Small intestine (tissue), 7 donors: ENCODE data around the gene TTLL3. TPM values are rescaled to one million over a fixed set of nuclear protein-coding genes. Genes with fewer than 3 reads are reported as not detected.
A peak's percentile ranks its signal among the peaks of the same experiment; 100 is the strongest.

Experiments
- DNase-seq, 2 donors: peaks; one replicate each; pipeline versions ENCODE4 v3.0.0 to v3.0.0-alpha.2; 2013
- FAIRE-seq: peaks from 2 replicates; lab custom pipeline; 2012; peaks lifted over from hg19 to GRCh38; lab: Jason Lieb, UNC
- H3K27ac ChIP-seq, 3 donors: one replicate each; pipeline ENCODE4 v1.5.1; 2013; ENCODE audit warnings: low read length in 2 of 3, mild to moderate bottlenecking in 2 of 3, control low read depth in 1 of 3, inconsistent platforms in 1 of 3, low read depth in 1 of 3, moderate library complexity in 1 of 3
- H3K27me3 ChIP-seq, 3 donors: one replicate each; pipeline ENCODE4 v1.6.1; 2013; ENCODE audit warnings: low read length in 3 of 3, inconsistent platforms in 1 of 3; ENCODE audit not compliant: control insufficient read depth in 3 of 3, insufficient read depth in 3 of 3
- H3K36me3 ChIP-seq, 3 donors: one replicate each; pipeline ENCODE4 v1.6.1; 2013; ENCODE audit warnings: low read length in 3 of 3, inconsistent platforms in 1 of 3, low read depth in 1 of 3, mild to moderate bottlenecking in 1 of 3, moderate library complexity in 1 of 3; ENCODE audit not compliant: control insufficient read depth in 3 of 3, insufficient read depth in 2 of 3
- H3K4me1 ChIP-seq, 3 donors: one replicate each; pipeline ENCODE4 v1.6.1; 2013; ENCODE audit warnings: low read length in 2 of 3, inconsistent platforms in 1 of 3, low read depth in 1 of 3, mild to moderate bottlenecking in 1 of 3, moderate library complexity in 1 of 3; ENCODE audit not compliant: control insufficient read depth in 3 of 3, insufficient read depth in 2 of 3
- H3K4me3 ChIP-seq, 3 donors: one replicate each; pipeline ENCODE4 v1.5.1; 2013; ENCODE audit warnings: low read length in 3 of 3, control low read depth in 1 of 3, inconsistent platforms in 1 of 3, low read depth in 1 of 3, mild to moderate bottlenecking in 1 of 3, moderate library complexity in 1 of 3
- H3K9me3 ChIP-seq, 2 donors: one replicate each; pipeline ENCODE4 v1.6.1; 2013; ENCODE audit warnings: low read depth in 1 of 2, low read length in 1 of 2; ENCODE audit not compliant: control insufficient read depth in 2 of 2, insufficient read depth in 1 of 2
- WGBS, 3 donors: extraction: QIAGEN DNeasy Blood & Tissue Kit; methylation state at CpG; one replicate each; pipeline ENCODE4 v1.1.7; 2013; 5-methylcytosine and 5-hydroxymethylcytosine counted together
- polyA plus RNA-seq, 4 donors: library from polyadenylated mRNA; stranded (reverse) in 3 of 4; unstranded in 1 of 4; fragments of 200-250 nt in 3 of 4; fragments of 120-200 nt in 1 of 4; gene quantifications; one replicate each; pipeline versions ENCODE4 v1.2.1 to v1.2.3, GENCODE V29; 2013
- donor health status: healthy with polysubstance abuse.
- donor health status: control.
- donor health status: control.
- donor health status: Bipolar disorder and iron deficiency.
- donor health status: healthy.

Gene TTLL3
- polyA plus RNA-seq, 4 donors, result 20.8 to 51.9 (median 22.6) TPM

- Histone ChIP-seq H3K9me3 (no peaks in the 10 kb centered on the region), H3K27me3 (no peaks in the 10 kb centered on the region), H3K36me3 (peaks cover 0 to 27% (median 4%) of the 10 kb centered on the region in 3 donors), H3K27ac (peak overlapping the region in 2 of 3 donors; percentile 47 to 86), H3K4me3 (no peak overlapping the region), H3K4me1 (peaks cover 6 to 56% (median 13%) of the 10 kb centered on the region in 3 donors)
- FAIRE-seq, result no peak
- peak; percentile 71 to 72 for DNase-seq
- 34 to 65% (median 58%) methylated on average over 5 of the region's 5 CpGs for WGBS, 3 donors
These were observed 31.7 kb upstream of the TTLL3 start for GRCh38 chr3:9778143-9779074.

- 55 to 69% (median 60%) methylated on average over 6 of the region's 6 CpGs for WGBS, 3 donors
These were observed 30.9 kb upstream of the TTLL3 start for GRCh38 chr3:9779075-9779593.

GRCh38 chr3:9779721-9780457 is 30.2 kb upstream of the TTLL3 start:
- Histone ChIP-seq H3K36me3 (peaks cover 4 to 38% (median 5%) of the 10 kb centered on the region in 3 donors), H3K27me3 (no peaks in the 10 kb centered on the region), H3K27ac (peak overlapping the region; percentile 15 to 86 (median 57)), H3K4me3 (no peak overlapping the region), H3K4me1 (peaks cover 6 to 56% (median 13%) of the 10 kb centered on the region in 3 donors), H3K9me3 (no peaks in the 10 kb centered on the region)
- no peak for FAIRE-seq
- DNase-seq, result no peak
- 63 to 82% (median 72%) methylated on average over 8 of the region's 8 CpGs for WGBS, 3 donors

More at GRCh38 chr3:9779075-9779593, 30.9 kb upstream of the TTLL3 start:
- H3K27me3 ChIP-seq, result no peaks in the 10 kb centered on the region
- peaks cover 6 to 56% (median 13%) of the 10 kb centered on the region in 3 donors for H3K4me1 ChIP-seq
- H3K27ac ChIP-seq, result peak overlapping the region in 2 of 3 donors; percentile 47 to 86
- peaks cover 4 to 33% (median 5%) of the 10 kb centered on the region in 3 donors for H3K36me3 ChIP-seq
- H3K4me3 ChIP-seq, result no peak overlapping the region
- FAIRE-seq (no peak), DNase-seq (no peak)
- no peaks in the 10 kb centered on the region for H3K9me3 ChIP-seq

- peak overlapping the region; percentile 15 to 86 (median 57) for H3K27ac ChIP-seq
- DNase-seq, result peak in 1 of 2 donors; percentile 74
- no peak for FAIRE-seq
- H3K4me1 ChIP-seq, result peaks cover 6 to 56% (median 13%) of the 10 kb centered on the region in 3 donors
- no peaks in the 10 kb centered on the region for H3K9me3 ChIP-seq
- no peak overlapping the region for H3K4me3 ChIP-seq
- no peaks in the 10 kb centered on the region for H3K27me3 ChIP-seq
- H3K36me3 ChIP-seq, result peaks cover 5 to 42% (median 8%) of the 10 kb centered on the region in 3 donors
- WGBS, 3 donors, result 62 to 68% (median 64%) methylated on average over 10 of the region's 10 CpGs
These were observed 29.6 kb upstream of the TTLL3 start for GRCh38 chr3:9780458-9780812.

GRCh38 chr3:9780910-9781309 is 29.2 kb upstream of the TTLL3 start:
- peak in 1 of 2 donors; percentile 36 for DNase-seq
- Histone ChIP-seq H3K4me1 (peaks cover 6 to 56% (median 13%) of the 10 kb centered on the region in 3 donors), H3K9me3 (no peaks in the 10 kb centered on the region), H3K27ac (peak overlapping the region in 1 of 3 donors; percentile 86), H3K27me3 (no peaks in the 10 kb centered on the region), H3K36me3 (peaks cover 5 to 47% (median 8%) of the 10 kb centered on the region in 3 donors), H3K4me3 (no peak overlapping the region)
- FAIRE-seq, result no peak
- WGBS, 3 donors, result 48 to 72% (median 61%) methylated on average over 4 of the region's 4 CpGs

GRCh38 chr3:9781551-9781950 is 28.5 kb upstream of the TTLL3 start:
- DNase-seq (no peak), FAIRE-seq (no peak)
- Histone ChIP-seq H3K36me3 (peaks cover 5 to 51% (median 12%) of the 10 kb centered on the region in 3 donors), H3K27me3 (no peaks in the 10 kb centered on the region), H3K9me3 (no peaks in the 10 kb centered on the region), H3K27ac (peak overlapping the region in 2 of 3 donors; percentile 4 to 86), H3K4me1 (peaks cover 6 to 56% (median 13%) of the 10 kb centered on the region in 3 donors), H3K4me3 (no peak overlapping the region)
- whole genome bisulfite sequencing, 3 donors, result 53 to 70% (median 57%) methylated on average over 1 of the region's 1 CpG

GRCh38 chr3:9781978-9782603 is 28.0 kb upstream of the TTLL3 start:
- Histone ChIP-seq H3K27me3 (no peaks in the 10 kb centered on the region), H3K4me3 (no peak overlapping the region), H3K27ac (peak overlapping the region in 1 of 3 donors; percentile 86), H3K9me3 (no peaks in the 10 kb centered on the region), H3K36me3 (peaks cover 6 to 55% (median 14%) of the 10 kb centered on the region in 3 donors), H3K4me1 (peaks cover 6 to 53% (median 13%) of the 10 kb centered on the region in 3 donors)
- DNase-seq (no peak), FAIRE-seq (no peak)
- 52 to 60% (median 58%) methylated on average over 3 of the region's 3 CpGs for WGBS, 3 donors
